Measurements from ENCODE around the gene ARHGAP35.

DNA sequence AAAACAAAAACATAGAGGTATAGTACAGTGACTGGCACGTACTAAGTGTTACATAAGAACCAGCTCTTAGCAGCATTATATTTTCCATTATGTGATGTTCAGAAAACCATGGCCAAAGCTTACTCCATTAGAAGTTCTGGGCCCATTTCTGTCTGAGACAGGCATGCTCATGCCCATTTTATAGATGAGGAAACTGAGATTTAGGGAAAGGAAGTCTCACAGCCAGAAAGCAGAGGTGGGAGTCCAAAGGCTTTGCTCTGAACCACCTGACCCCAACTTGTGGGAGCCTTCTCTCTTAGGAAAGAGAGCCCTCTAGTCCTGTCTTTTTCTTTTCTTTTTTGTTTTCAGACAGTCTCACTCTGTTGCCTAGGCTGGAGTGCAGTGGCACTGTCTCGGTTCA lies 12.4 kb upstream of the ARHGAP35 start:
- TF ChIP-seq, protein P1, sequence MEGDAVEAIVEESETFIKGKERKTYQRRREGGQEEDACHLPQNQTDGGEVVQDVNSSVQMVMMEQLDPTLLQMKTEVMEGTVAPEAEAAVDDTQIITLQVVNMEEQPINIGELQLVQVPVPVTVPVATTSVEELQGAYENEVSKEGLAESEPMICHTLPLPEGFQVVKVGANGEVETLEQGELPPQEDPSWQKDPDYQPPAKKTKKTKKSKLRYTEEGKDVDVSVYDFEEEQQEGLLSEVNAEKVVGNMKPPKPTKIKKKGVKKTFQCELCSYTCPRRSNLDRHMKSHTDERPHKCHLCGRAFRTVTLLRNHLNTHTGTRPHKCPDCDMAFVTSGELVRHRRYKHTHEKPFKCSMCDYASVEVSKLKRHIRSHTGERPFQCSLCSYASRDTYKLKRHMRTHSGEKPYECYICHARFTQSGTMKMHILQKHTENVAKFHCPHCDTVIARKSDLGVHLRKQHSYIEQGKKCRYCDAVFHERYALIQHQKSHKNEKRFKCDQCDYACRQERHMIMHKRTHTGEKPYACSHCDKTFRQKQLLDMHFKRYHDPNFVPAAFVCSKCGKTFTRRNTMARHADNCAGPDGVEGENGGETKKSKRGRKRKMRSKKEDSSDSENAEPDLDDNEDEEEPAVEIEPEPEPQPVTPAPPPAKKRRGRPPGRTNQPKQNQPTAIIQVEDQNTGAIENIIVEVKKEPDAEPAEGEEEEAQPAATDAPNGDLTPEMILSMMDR (IDR thresholded peaks at IDR 0.05), result no peak
- TF ChIP-seq JUND (IDR thresholded peaks at IDR 0.05) (no peak), POLR2AphosphoS5 (IDR thresholded peaks at IDR 0.05; ENCODE audit: low read depth, low read length) (no peak), EZH2phosphoT487 (IDR thresholded peaks at IDR 0.05; ENCODE audit: borderline replicate concordance, low read depth) (no peak)
- TF ChIP-seq, protein P2, sequence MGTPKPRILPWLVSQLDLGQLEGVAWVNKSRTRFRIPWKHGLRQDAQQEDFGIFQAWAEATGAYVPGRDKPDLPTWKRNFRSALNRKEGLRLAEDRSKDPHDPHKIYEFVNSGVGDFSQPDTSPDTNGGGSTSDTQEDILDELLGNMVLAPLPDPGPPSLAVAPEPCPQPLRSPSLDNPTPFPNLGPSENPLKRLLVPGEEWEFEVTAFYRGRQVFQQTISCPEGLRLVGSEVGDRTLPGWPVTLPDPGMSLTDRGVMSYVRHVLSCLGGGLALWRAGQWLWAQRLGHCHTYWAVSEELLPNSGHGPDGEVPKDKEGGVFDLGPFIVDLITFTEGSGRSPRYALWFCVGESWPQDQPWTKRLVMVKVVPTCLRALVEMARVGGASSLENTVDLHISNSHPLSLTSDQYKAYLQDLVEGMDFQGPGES (IDR thresholded peaks at IDR 0.05; ENCODE audit: low read depth, low read length), result no peak
- TF ChIP-seq, protein P3, sequence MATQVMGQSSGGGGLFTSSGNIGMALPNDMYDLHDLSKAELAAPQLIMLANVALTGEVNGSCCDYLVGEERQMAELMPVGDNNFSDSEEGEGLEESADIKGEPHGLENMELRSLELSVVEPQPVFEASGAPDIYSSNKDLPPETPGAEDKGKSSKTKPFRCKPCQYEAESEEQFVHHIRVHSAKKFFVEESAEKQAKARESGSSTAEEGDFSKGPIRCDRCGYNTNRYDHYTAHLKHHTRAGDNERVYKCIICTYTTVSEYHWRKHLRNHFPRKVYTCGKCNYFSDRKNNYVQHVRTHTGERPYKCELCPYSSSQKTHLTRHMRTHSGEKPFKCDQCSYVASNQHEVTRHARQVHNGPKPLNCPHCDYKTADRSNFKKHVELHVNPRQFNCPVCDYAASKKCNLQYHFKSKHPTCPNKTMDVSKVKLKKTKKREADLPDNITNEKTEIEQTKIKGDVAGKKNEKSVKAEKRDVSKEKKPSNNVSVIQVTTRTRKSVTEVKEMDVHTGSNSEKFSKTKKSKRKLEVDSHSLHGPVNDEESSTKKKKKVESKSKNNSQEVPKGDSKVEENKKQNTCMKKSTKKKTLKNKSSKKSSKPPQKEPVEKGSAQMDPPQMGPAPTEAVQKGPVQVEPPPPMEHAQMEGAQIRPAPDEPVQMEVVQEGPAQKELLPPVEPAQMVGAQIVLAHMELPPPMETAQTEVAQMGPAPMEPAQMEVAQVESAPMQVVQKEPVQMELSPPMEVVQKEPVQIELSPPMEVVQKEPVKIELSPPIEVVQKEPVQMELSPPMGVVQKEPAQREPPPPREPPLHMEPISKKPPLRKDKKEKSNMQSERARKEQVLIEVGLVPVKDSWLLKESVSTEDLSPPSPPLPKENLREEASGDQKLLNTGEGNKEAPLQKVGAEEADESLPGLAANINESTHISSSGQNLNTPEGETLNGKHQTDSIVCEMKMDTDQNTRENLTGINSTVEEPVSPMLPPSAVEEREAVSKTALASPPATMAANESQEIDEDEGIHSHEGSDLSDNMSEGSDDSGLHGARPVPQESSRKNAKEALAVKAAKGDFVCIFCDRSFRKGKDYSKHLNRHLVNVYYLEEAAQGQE (IDR thresholded peaks at IDR 0.05; ENCODE audit: low read depth, low read length), result no peak
